ENCODE results near the gene ARL5A.

ARL5A gene

GRCh38 chr2:151769606-151770005, 58.6 kb downstream of the ARL5A start:
- no peak overlapping the region for H3K4me3 ChIP-seq (ENCODE audit: extremely low read depth, insufficient read depth, low read length, poor library complexity, severe bottlenecking)
- no peaks in the 10 kb centered on the region for H3K9me3 ChIP-seq (ENCODE audit: control insufficient read depth, low read length)
- H3K4me1 ChIP-seq (ENCODE audit: control insufficient read depth, insufficient read depth, low read length, poor library complexity, severe bottlenecking) = peaks cover 21% of the 10 kb centered on the region
- WGBS, 2 experiments (ENCODE audit: insufficient coverage in 2 of 2) = no CpG with 5 or more reads among the region's 1 CpG
- no peak overlapping the region for H3K27ac ChIP-seq (ENCODE audit: low read depth, low read length, severe bottlenecking)
- peaks cover under 1% of the 10 kb centered on the region for H3K36me3 ChIP-seq (ENCODE audit: control insufficient read depth, insufficient read depth, low read length)

DNA sequence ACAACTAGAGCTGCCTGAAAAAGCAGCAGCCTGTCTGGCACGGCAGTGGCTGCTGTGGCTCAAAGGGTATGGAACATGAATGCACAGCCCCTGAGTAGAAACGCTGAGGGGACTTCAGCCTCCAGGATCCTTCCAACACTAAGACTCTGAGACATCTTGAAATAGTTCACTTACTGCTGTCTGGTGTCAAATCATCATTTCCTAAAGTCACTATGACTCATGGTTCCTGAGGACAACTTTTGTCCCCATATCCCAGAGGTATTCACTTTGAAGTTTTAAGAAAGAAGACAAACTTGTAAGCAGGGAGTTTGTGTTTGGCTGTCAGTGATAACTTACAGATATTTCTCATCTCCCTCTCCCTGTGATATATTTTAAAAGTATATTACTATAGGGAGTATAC, 60.7 kb downstream of the ARL5A start:
- Histone ChIP-seq H3K27ac (ENCODE audit: low read depth, low read length, severe bottlenecking) (no peak overlapping the region), H3K36me3 (ENCODE audit: control insufficient read depth, insufficient read depth, low read length) (no peaks in the 10 kb centered on the region), H3K4me1 (ENCODE audit: control insufficient read depth, insufficient read depth, low read length, poor library complexity, severe bottlenecking) (peaks cover 21% of the 10 kb centered on the region), H3K9me3 (ENCODE audit: control insufficient read depth, low read length) (no peaks in the 10 kb centered on the region), H3K4me3 (ENCODE audit: extremely low read depth, insufficient read depth, low read length, poor library complexity, severe bottlenecking) (no peak overlapping the region)
- 79 to 92% methylated on average over 2 of the region's 2 CpGs for WGBS, 2 experiments (ENCODE audit: insufficient coverage in 2 of 2)

DNA sequence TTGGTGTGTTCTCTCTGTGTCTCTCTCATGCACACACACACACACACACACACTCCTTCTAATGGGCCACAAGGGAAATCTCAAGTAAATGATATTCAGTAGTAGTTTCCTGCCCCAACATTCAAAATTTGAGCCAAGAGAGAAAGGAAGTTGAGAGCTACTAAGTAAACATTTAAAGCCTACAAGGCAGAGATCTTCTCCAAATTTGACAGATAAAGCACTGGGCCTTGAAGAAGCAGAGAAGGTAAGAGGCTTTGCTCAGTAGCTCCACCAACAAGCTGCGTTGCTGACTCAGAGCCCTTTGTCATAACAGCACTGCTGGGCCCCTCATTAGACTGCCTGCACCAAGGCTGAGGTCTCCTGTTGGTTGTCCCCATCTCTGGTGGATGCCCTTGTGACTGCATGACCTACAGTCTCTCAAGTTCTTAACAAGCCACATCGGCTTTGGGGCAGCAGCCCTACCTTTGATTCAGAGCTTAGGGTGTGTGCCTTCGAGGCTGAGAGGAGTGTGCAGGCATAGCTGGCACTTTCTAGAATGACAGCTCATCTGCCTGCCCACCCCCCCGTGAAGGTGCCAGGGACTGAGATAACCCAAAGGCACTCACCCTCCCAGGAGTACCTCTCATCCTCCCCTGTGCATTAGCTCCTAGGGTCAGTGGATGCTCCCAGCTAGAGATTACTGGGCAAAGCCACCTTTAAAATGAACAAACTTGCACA, 61.6 kb downstream of the ARL5A start:
- Histone ChIP-seq H3K4me3 (ENCODE audit: extremely low read depth, insufficient read depth, low read length, poor library complexity, severe bottlenecking) (no peak overlapping the region), H3K9me3 (ENCODE audit: control insufficient read depth, low read length) (no peaks in the 10 kb centered on the region), H3K27ac (ENCODE audit: low read depth, low read length, severe bottlenecking) (no peak overlapping the region), H3K36me3 (ENCODE audit: control insufficient read depth, insufficient read depth, low read length) (no peaks in the 10 kb centered on the region), H3K4me1 (ENCODE audit: control insufficient read depth, insufficient read depth, low read length, poor library complexity, severe bottlenecking) (peaks cover 21% of the 10 kb centered on the region)
- WGBS, 2 experiments (ENCODE audit: insufficient coverage in 2 of 2) = 90% methylated on average over 3 to 4 of the region's 4 CpGs

- Histone ChIP-seq H3K4me3 (ENCODE audit: extremely low read depth, insufficient read depth, low read length, poor library complexity, severe bottlenecking) (no peak overlapping the region), H3K27ac (ENCODE audit: low read depth, low read length, severe bottlenecking) (no peak overlapping the region), H3K4me1 (ENCODE audit: control insufficient read depth, insufficient read depth, low read length, poor library complexity, severe bottlenecking) (peaks cover 21% of the 10 kb centered on the region), H3K9me3 (ENCODE audit: control insufficient read depth, low read length) (no peaks in the 10 kb centered on the region), H3K36me3 (ENCODE audit: control insufficient read depth, insufficient read depth, low read length) (no peaks in the 10 kb centered on the region)
- 86 to 92% methylated on average over 8 of the region's 10 CpGs for WGBS, 2 experiments (ENCODE audit: insufficient coverage in 2 of 2)
Measured at GRCh38 chr2:151765760-151766410, 62.3 kb downstream of the ARL5A start.

DNA sequence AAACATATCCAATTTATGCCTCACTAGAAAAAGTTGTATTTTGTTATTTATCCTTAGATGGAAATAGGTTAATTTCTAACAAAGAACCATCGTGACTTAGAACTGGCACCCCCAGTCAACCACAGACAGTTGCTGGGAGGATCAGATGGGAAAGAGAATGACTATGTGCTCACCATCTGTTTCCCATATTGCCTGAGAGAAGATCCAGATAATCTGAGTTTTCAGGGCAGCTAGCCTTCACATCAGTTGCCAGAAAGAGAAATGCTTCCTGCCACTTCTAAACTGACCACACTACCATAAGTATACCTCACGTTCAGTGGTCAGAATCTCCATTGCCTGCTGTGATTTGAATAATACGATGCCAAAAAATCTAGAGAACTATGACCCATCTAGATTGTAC, 65.5 kb downstream of the ARL5A start:
- no peaks in the 10 kb centered on the region for H3K9me3 ChIP-seq (ENCODE audit: control insufficient read depth, low read length)

DNA sequence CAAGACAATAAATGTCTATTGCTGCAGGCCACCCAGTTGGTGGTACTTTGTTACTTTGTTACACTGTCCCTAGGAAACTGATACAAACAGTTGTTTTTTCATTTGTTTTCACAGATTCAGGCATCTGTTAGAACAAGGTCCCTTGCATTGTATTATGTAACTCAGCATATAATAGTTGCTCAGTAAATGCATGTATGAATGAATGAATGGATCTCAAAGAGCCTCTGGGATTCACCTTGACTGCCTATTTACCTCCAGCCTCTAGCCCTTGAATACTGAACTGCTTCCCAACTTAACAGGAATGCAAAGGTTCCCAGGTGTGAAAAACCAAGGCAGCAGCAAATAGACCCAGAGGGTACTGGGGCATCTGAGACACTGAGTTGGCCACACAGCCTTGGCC, 66.5 kb downstream of the ARL5A start:
- Histone ChIP-seq H3K4me1 (ENCODE audit: control insufficient read depth, insufficient read depth, low read length, poor library complexity, severe bottlenecking) (peaks cover 11% of the 10 kb centered on the region), H3K36me3 (ENCODE audit: control insufficient read depth, insufficient read depth, low read length) (no peaks in the 10 kb centered on the region), H3K9me3 (ENCODE audit: control insufficient read depth, low read length) (no peaks in the 10 kb centered on the region), H3K4me3 (ENCODE audit: extremely low read depth, insufficient read depth, low read length, poor library complexity, severe bottlenecking) (no peak overlapping the region), H3K27ac (ENCODE audit: low read depth, low read length, severe bottlenecking) (no peak overlapping the region)

More for the DNA sequence above, 65.5 kb downstream of the ARL5A start:
- Histone ChIP-seq H3K36me3 (ENCODE audit: control insufficient read depth, insufficient read depth, low read length) (no peaks in the 10 kb centered on the region), H3K4me3 (ENCODE audit: extremely low read depth, insufficient read depth, low read length, poor library complexity, severe bottlenecking) (no peak overlapping the region), H3K27ac (ENCODE audit: low read depth, low read length, severe bottlenecking) (no peak overlapping the region), H3K4me1 (ENCODE audit: control insufficient read depth, insufficient read depth, low read length, poor library complexity, severe bottlenecking) (peaks cover 21% of the 10 kb centered on the region)
- 50 to 100% methylated on average over 1 to 2 of the region's 3 CpGs for WGBS, 2 experiments (ENCODE audit: insufficient coverage in 2 of 2)

DNA sequence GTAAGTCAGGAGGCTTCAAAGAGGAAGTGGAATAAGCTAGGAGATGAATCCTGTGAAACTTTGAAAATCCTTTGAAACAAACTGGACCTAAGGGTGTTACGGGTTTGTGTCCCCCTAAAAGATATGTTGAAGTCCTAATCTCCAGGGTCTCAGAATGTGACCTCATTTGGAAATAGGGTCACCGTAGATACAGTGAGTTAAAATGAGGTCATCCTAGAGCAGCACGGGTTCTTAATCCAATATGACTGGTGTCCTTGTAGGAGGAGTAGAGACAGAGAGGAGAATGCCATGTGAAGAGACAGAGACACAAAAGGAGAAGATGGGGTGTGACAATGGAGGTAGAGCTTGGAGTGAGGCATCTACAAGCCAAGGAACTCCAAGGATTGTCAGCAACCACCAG, 67.0 kb downstream of the ARL5A start:
- no peak overlapping the region for H3K27ac ChIP-seq (ENCODE audit: low read depth, low read length, severe bottlenecking)
- 85 to 95% methylated on average over 3 of the region's 3 CpGs for WGBS, 2 experiments (ENCODE audit: insufficient coverage in 2 of 2)
- H3K4me1 ChIP-seq (ENCODE audit: control insufficient read depth, insufficient read depth, low read length, poor library complexity, severe bottlenecking) = peaks cover 8% of the 10 kb centered on the region
- no peak overlapping the region for H3K4me3 ChIP-seq (ENCODE audit: extremely low read depth, insufficient read depth, low read length, poor library complexity, severe bottlenecking)
- H3K36me3 ChIP-seq (ENCODE audit: control insufficient read depth, insufficient read depth, low read length) = no peaks in the 10 kb centered on the region
- H3K9me3 ChIP-seq (ENCODE audit: control insufficient read depth, low read length) = no peaks in the 10 kb centered on the region

- Histone ChIP-seq H3K4me1 (ENCODE audit: control insufficient read depth, insufficient read depth, low read length, poor library complexity, severe bottlenecking) (peaks cover 4% of the 10 kb centered on the region), H3K9me3 (ENCODE audit: control insufficient read depth, low read length) (no peaks in the 10 kb centered on the region), H3K36me3 (ENCODE audit: control insufficient read depth, insufficient read depth, low read length) (no peaks in the 10 kb centered on the region), H3K27ac (ENCODE audit: low read depth, low read length, severe bottlenecking) (no peak overlapping the region), H3K4me3 (ENCODE audit: extremely low read depth, insufficient read depth, low read length, poor library complexity, severe bottlenecking) (no peak overlapping the region)
- 83 to 92% methylated on average over 9 to 10 of the region's 11 CpGs for WGBS, 2 experiments (ENCODE audit: insufficient coverage in 2 of 2)
Measured at GRCh38 chr2:151760139-151760650, 68.0 kb downstream of the ARL5A start.

GRCh38 chr2:151758744-151759143, 69.5 kb downstream of the ARL5A start:
- no peak overlapping the region for H3K4me3 ChIP-seq (ENCODE audit: extremely low read depth, insufficient read depth, low read length, poor library complexity, severe bottlenecking)
- peaks cover 4% of the 10 kb centered on the region for H3K4me1 ChIP-seq (ENCODE audit: control insufficient read depth, insufficient read depth, low read length, poor library complexity, severe bottlenecking)
- WGBS, 2 experiments (ENCODE audit: insufficient coverage in 2 of 2) = 80% methylated on average over 1 of the region's 3 CpGs; no CpG with 5 or more reads in 1 of the 2 experiments
- H3K9me3 ChIP-seq (ENCODE audit: control insufficient read depth, low read length) = no peaks in the 10 kb centered on the region
- no peak overlapping the region for H3K27ac ChIP-seq (ENCODE audit: low read depth, low read length, severe bottlenecking)
- no peaks in the 10 kb centered on the region for H3K36me3 ChIP-seq (ENCODE audit: control insufficient read depth, insufficient read depth, low read length)

DNA sequence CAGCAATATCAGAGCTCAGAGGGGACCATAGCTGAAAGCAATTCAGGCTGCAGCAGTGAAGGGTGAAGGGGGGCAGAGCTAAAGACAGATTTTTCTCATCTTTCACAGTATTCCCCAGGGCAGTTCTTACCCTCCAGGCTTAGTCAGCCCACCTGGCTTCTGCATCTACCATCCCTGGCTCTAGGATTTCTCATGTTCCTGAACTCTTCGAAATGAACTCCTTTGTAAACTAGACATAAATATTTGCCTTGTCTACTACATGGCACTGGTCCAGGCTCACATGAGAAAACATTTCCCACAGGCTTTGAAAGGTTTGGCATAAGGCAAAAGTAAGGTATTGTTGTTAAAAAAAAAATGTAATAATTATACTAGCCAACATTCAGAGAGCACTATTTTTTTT, 70.4 kb downstream of the ARL5A start:
- Histone ChIP-seq H3K36me3 (ENCODE audit: control insufficient read depth, insufficient read depth, low read length) (no peaks in the 10 kb centered on the region), H3K4me3 (ENCODE audit: extremely low read depth, insufficient read depth, low read length, poor library complexity, severe bottlenecking) (no peak overlapping the region), H3K27ac (ENCODE audit: low read depth, low read length, severe bottlenecking) (no peak overlapping the region), H3K9me3 (ENCODE audit: control insufficient read depth, low read length) (no peaks in the 10 kb centered on the region), H3K4me1 (ENCODE audit: control insufficient read depth, insufficient read depth, low read length, poor library complexity, severe bottlenecking) (peaks cover 4% of the 10 kb centered on the region)
- WGBS, 2 experiments (ENCODE audit: insufficient coverage in 2 of 2) = 80 to 88% methylated on average over 1 of the region's 1 CpG

GRCh38 chr2:151756820-151757219, 71.4 kb downstream of the ARL5A start:
- WGBS, 2 experiments (ENCODE audit: insufficient coverage in 2 of 2) = 87 to 90% methylated on average over 2 of the region's 2 CpGs
- Histone ChIP-seq H3K4me3 (ENCODE audit: extremely low read depth, insufficient read depth, low read length, poor library complexity, severe bottlenecking) (no peak overlapping the region), H3K9me3 (ENCODE audit: control insufficient read depth, low read length) (no peaks in the 10 kb centered on the region), H3K4me1 (ENCODE audit: control insufficient read depth, insufficient read depth, low read length, poor library complexity, severe bottlenecking) (peaks cover 4% of the 10 kb centered on the region), H3K36me3 (ENCODE audit: control insufficient read depth, insufficient read depth, low read length) (no peaks in the 10 kb centered on the region), H3K27ac (ENCODE audit: low read depth, low read length, severe bottlenecking) (no peak overlapping the region)

All from mesodermal cell (in vitro differentiated cells).